HCT116 (cell line): ENCODE results near the gene ZNF20. TPM values are rescaled to one million over a fixed set of nuclear protein-coding genes. Genes with fewer than 3 reads are reported as not detected.

Experiments used
- ATAC-seq: fragments of 200-7000 bp; cut with Tn5 transposase; 2 replicates; pipeline ENCODE4 v1.9.1; 2020; ENCODE audit warnings: mild to moderate bottlenecking, moderate library complexity
- Bru-seq: library from RNA; stranded (reverse); fragments of 400-500 nt; gene quantifications from one replicate; lab custom pipeline; 2021; lab: Mats Ljungman, UMichigan
- BruChase-seq, 2 experiments: library from RNA; stranded (reverse); fragments of 400-500 nt; gene quantifications; one replicate each; lab custom pipeline; 2021; lab: Mats Ljungman, UMichigan
- BruUV-seq: library from RNA; stranded (reverse); fragments of 400-500 nt; replicated peaks from 2 replicates; lab custom pipeline; 2021; lab: Mats Ljungman, UMichigan
- CTCF ChIA-PET: fragments of 300-600 bp; sonication (Branson Sonifier 250); formaldehyde crosslinking; loops from one replicate; lab custom pipeline; 2021; ENCODE audit warnings: antibody characterized with exemption; lab: Charles Lee
- POLR2A ChIA-PET: fragments of 300-600, 350-600 bp; sonication (Branson Sonifier 250); formaldehyde crosslinking; loops from one replicate; lab custom pipeline; 2021; ENCODE audit warnings: antibody characterized with exemption; lab: Charles Lee
- RAD21 ChIA-PET, 2 experiments: fragments of 300-600 bp; sonication (Branson Sonifier 250); formaldehyde crosslinking; loops; one replicate each; lab custom pipeline; 2023; ENCODE audit warnings: low total read pairs in 2 of 2; ENCODE audit not compliant: uncharacterized antibody in 2 of 2, unreplicated experiment in 2 of 2, low non-redundant PET in 1 of 2; lab: Charles Lee
- DNase-seq: peaks from one replicate; pipeline ENCODE4 v3.0.0-alpha.2; 2010; ENCODE audit warnings: low read depth, low spot score
- H2AFZ ChIP-seq: fragments of 200-600 bp; shearing (Covaris generic), sonication (generic); 2 replicates; pipeline ENCODE4 v1.6.1; 2017; ENCODE audit warnings: low read depth, mixed run types, mixed read lengths, antibody characterized with exemption, low read length; ENCODE audit not compliant: poor library complexity, severe bottlenecking
- H3K27ac ChIP-seq: 2 replicates; pipeline ENCODE4 v1.5.1; 2012; ENCODE audit warnings: low read depth, low read length
- H3K27me3 ChIP-seq: fragments of 200-600 bp; sonication (generic); 2 replicates; pipeline ENCODE4 v1.6.1; 2016; ENCODE audit warnings: mixed run types, low read length, mixed read lengths; ENCODE audit not compliant: insufficient read depth
- H3K36me3 ChIP-seq, 2 experiments: fragments of 200-500 bp in 1 of 2; fragments of 200-600 bp in 1 of 2; sonication (Bioruptor generic) in 1 of 2; sonication (generic) in 1 of 2; 2 replicates each; pipeline versions ENCODE4 v1.5.1 to v1.6.1; 2014 to 2016; ENCODE audit warnings: low read length in 2 of 2, inconsistent platforms in 1 of 2, mixed read lengths in 1 of 2, mixed run types in 1 of 2; ENCODE audit not compliant: insufficient read depth in 2 of 2, control insufficient read depth in 1 of 2
- H3K4me1 ChIP-seq, 2 experiments: fragments of 200-600 bp in 1 of 2; sonication (generic) in 1 of 2; 2 replicates each; pipeline versions ENCODE4 v1.5.1 to v1.6.1; 2012 to 2017; ENCODE audit warnings: low read length in 2 of 2, inconsistent platforms in 1 of 2, mild to moderate bottlenecking in 1 of 2, mixed read lengths in 1 of 2, mixed run types in 1 of 2, moderate library complexity in 1 of 2; ENCODE audit not compliant: insufficient read depth in 2 of 2, control insufficient read depth in 1 of 2
- H3K4me2 ChIP-seq: fragments of 200-600 bp; sonication (generic); 2 replicates; pipeline ENCODE4 v1.6.1; 2017; ENCODE audit warnings: mixed run types, low read length, mixed read lengths
- H3K4me3 ChIP-seq, 2 experiments: fragments of 200-600 bp in 1 of 2; sonication (generic) in 1 of 2; replicated peaks in 1 of 2; 2 replicates each; pipeline ENCODE4 v1.5.1; 2011 to 2016; ENCODE audit warnings: low read length in 2 of 2, control low read depth in 1 of 2, low read depth in 1 of 2, mild to moderate bottlenecking in 1 of 2, mixed read lengths in 1 of 2, mixed run types in 1 of 2
- H3K79me2 ChIP-seq: fragments of 200-600 bp; sonication (generic); 2 replicates; pipeline ENCODE4 v1.6.1; 2017; ENCODE audit warnings: mild to moderate bottlenecking, mixed run types, low read length, moderate library complexity, mixed read lengths; ENCODE audit not compliant: insufficient read depth
- H3K9ac ChIP-seq: fragments of 200-600 bp; sonication (generic); 2 replicates; pipeline ENCODE4 v1.6.1; 2016; ENCODE audit warnings: low read length, mixed read lengths
- H3K9me2 ChIP-seq: fragments of 200-600 bp; sonication (generic), shearing (Covaris generic); 2 replicates; pipeline ENCODE4 v1.6.1; 2017; ENCODE audit warnings: mixed run types, mild to moderate bottlenecking, moderate library complexity; ENCODE audit not compliant: insufficient read depth
- H3K9me3 ChIP-seq, 2 experiments: fragments of 200-500 bp in 1 of 2; fragments of 200-600 bp in 1 of 2; sonication (Bioruptor generic) in 1 of 2; sonication (generic) in 1 of 2; 2 replicates each; pipeline ENCODE4 v1.6.1; 2014 to 2017; ENCODE audit warnings: low read length in 2 of 2, mixed read lengths in 2 of 2, inconsistent platforms in 1 of 2, low read depth in 1 of 2, mild to moderate bottlenecking in 1 of 2, mixed run types in 1 of 2, moderate library complexity in 1 of 2; ENCODE audit not compliant: control insufficient read depth in 1 of 2, insufficient read depth in 1 of 2
- H4K20me1 ChIP-seq: fragments of 200-600 bp; sonication (generic), shearing (Covaris generic); 2 replicates; pipeline ENCODE4 v1.6.1; 2017; ENCODE audit warnings: mixed run types, mild to moderate bottlenecking, moderate library complexity; ENCODE audit not compliant: insufficient read depth
- EZH2phosphoT487 ChIP-seq: fragments of 200-600 bp; IDR thresholded peaks from 2 replicates; pipeline ENCODE4 v1.6.1; 2018; ENCODE audit warnings: antibody characterized with exemption, borderline replicate concordance
- RAD21 ChIP-seq: IDR thresholded peaks from 2 replicates; pipeline ENCODE4 v1.6.1; 2012; ENCODE audit warnings: low read depth, mild to moderate bottlenecking
- SIN3A ChIP-seq: IDR thresholded peaks from 2 replicates; pipeline ENCODE4 v1.6.1; 2012; ENCODE audit warnings: low read depth
- SP1 ChIP-seq: IDR thresholded peaks from 2 replicates; pipeline ENCODE4 v1.6.1; 2012; ENCODE audit warnings: low read depth
- ZFX ChIP-seq: fragments of 450-650 bp; IDR thresholded peaks from 2 replicates; pipeline ENCODE4 v1.6.1; 2017
- ZNF274 ChIP-seq: fragments of 200-500 bp; sonication (Bioruptor generic); IDR thresholded peaks from 2 replicates; pipeline ENCODE4 v1.6.1; 2014; ENCODE audit warnings: mild to moderate bottlenecking, low read depth, low read length, inconsistent platforms
- intact Hi-C: fragments of 100-400 bp; cut with micrococcal nuclease; formaldehyde crosslinking; loops from 2 replicates; pipeline ENCODE4 v1.10.0; 2022
- long read RNA-seq: library from polyadenylated mRNA; unstranded; transcript quantifications from one replicate; pipeline ENCODE4 v2.0.0, GENCODE V29; 2021; ENCODE audit not compliant: unreplicated experiment
- polyA plus RNA-seq: library from polyadenylated mRNA; unstranded; fragments of >200 nt; gene quantifications from 2 replicates; pipeline ENCODE4 v1.2.1, GENCODE V29; 2012; ENCODE audit warnings: missing spikeins
- total RNA-seq: library from RNA; stranded (reverse); gene quantifications from one replicate; pipeline ENCODE4 v1.2.1, GENCODE V29; 2021; ENCODE audit not compliant: unreplicated experiment
- TF ChIP-seq, protein P1 (sequence below): IDR thresholded peaks from 2 replicates; pipeline ENCODE4 v1.6.1; 2012

ZNF20 gene
- total RNA-seq (1.0 TPM), Bru-seq, nascent RNA (percentile 11 among the genes with signal in this experiment), BruChase-seq, experiment 1, labeled RNA remaining after a 6-hour chase (percentile 9 among the genes with signal in this experiment), BruChase-seq, experiment 2, labeled RNA remaining after a 2-hour chase (percentile 6 among the genes with signal in this experiment)
- 0.62 and 0.86 TPM in 2 replicates for polyA plus RNA-seq
- long read RNA-seq, result 0 reads

DNA sequence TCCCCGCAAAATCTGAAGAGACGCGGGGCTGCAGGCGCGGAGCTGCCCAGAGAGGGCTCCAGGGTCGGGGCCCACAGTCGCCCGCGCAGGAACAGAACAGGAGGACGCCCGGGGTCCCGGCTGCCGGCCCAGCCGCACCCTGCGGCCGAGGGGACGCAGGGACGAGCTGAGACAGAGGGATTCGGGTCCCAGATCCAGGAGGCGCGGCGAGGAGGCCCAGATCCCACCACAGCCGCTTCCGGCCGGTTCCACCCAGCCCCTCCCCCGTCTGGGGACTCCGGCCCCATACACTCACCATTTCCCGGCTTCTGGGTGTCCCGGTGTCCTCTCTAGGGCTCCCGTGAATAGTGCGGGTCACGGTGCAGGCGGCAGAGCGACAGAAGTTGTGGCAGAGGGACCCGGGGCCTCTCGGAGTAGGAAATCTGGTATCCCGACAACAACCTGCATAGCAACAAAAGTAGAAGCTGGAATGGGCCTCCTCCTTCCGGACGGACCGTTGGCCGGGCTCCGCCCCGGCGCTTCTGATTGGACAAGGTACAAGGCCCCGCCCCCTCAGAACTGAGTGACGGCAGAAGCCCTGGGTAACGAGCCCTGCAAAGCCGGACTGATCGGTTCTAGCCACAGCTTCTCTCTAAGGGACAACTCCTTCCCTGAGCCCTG lies at the start of gene ZNF20:
TSS of gene ZNF20 (minus strand) at position 466 of the 660 bp plus-strand sequence. CDS start at position 298, 168 bp downstream.
- POLR2A ChIA-PET, result no interaction called here
- TSS peak; percentile 65 for BruUV-seq
- H4K20me1 ChIP-seq, result no peaks in the 10 kb centered on the region
- no peak within 1 kb of the TSS for H2AFZ ChIP-seq
- CTCF ChIA-PET, result no interaction called here
- H3K4me3 ChIP-seq, result peak within 1 kb of the TSS; percentile 44 to 50
- no peaks in the 10 kb centered on the region for H3K4me1 ChIP-seq
- H3K27me3 ChIP-seq, result no peaks in the 10 kb centered on the region
- peak within 1 kb of the TSS; percentile 60 for H3K4me2 ChIP-seq
- H3K9me3 ChIP-seq, result peaks cover 6 to 7% of the 10 kb centered on the region in 2 experiments; a peak in 2 of 4 replicates
- H3K36me3 ChIP-seq, result no peaks in the 10 kb centered on the region
- RAD21 ChIA-PET, result interaction anchor here in 1 of 2 experiments (0.8 to 1.4 kb wide), 2 partner anchors 216 to 342 kb away, joined by 3 to 4 read pairs; no protein-coding TSS in a partner anchor
- H3K9ac ChIP-seq, result peak within 1 kb of the TSS; percentile 45
- intact Hi-C loops, result no loop called here
- peak; percentile 86 for ATAC-seq
- H3K79me2 ChIP-seq, result no peaks in the 10 kb centered on the region
- no peaks in the 10 kb centered on the region for H3K9me2 ChIP-seq
- no peak within 1 kb of the TSS for H3K27ac ChIP-seq
- TF ChIP-seq SP1, result 0 out of 2 replicates have a peak, but pooled peaks have one; percentile 12
- TF ChIP-seq ZNF274, result no peak
- no peak for TF ChIP-seq SIN3A
- TF ChIP-seq RAD21, result no peak
- no peak for TF ChIP-seq EZH2phosphoT487
- TF ChIP-seq ZFX, result no peak
- DNase-seq, result peak; percentile 32

DNA sequence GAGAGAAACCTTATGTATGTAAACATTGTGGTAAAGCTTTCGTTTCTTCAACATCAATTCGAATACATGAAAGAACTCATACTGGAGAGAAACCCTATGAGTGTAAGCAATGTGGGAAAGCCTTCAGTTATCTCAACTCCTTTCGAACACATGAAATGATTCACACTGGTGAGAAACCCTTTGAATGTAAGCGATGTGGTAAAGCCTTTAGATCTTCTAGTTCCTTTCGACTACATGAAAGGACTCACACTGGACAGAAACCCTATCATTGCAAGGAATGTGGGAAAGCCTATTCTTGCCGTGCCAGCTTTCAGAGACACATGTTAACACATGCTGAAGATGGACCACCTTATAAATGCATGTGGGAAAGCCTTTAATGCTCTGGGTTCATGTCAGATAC lies 47.5 kb upstream of the ZNF20 start:
- no TSS peak for BruUV-seq
- peak; percentile 85 for TF ChIP-seq ZNF274
- TF ChIP-seq, protein P1, sequence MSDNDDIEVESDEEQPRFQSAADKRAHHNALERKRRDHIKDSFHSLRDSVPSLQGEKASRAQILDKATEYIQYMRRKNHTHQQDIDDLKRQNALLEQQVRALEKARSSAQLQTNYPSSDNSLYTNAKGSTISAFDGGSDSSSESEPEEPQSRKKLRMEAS, result no peak
- Histone ChIP-seq H4K20me1 (no peaks in the 10 kb centered on the region), H3K27ac (no peak overlapping the region), H3K9me3 (peaks cover 32 to 66% of the 10 kb centered on the region in 2 experiments; a peak in 3 of 4 replicates), H3K9me2 (no peaks in the 10 kb centered on the region), H3K36me3 (peaks cover 2 to 12% of the 10 kb centered on the region in 2 experiments; a peak in 3 of 4 replicates), H3K27me3 (no peaks in the 10 kb centered on the region), H3K4me1 (no peaks in the 10 kb centered on the region), H3K4me2 (no peak overlapping the region), H3K4me3 (no peak overlapping the region), H3K9ac (no peak overlapping the region), H3K79me2 (no peaks in the 10 kb centered on the region), H2AFZ (no peak overlapping the region)
- ChIA-PET CTCF (no interaction called here), POLR2A (no interaction called here), RAD21 (no interaction called here)
- ATAC-seq (no peak), DNase-seq (no peak)
- intact Hi-C loops, result no loop called here
